HepG2 (cell line): ENCODE results near the gene TCF25. TPM values are rescaled to one million over a fixed set of nuclear protein-coding genes. Genes with fewer than 3 reads are reported as not detected.

ENCODE experiments used
- CEBPG ChIP-seq: IDR thresholded peaks from 2 replicates; pipeline ENCODE4 v1.6.1; 2016
- FOXA1 ChIP-seq, 2 experiments: fragments of 450-650 bp in 1 of 2; sonication (generic) in 1 of 2; formaldehyde crosslinking in 1 of 2; IDR thresholded peaks; 2 replicates each; pipeline versions ENCODE4 v1.4.0 to v1.6.1; 2016 to 2020; ENCODE audit warnings: missing genetic modification reagents in 1 of 2
- GTF3A ChIP-seq: sonication (generic); formaldehyde crosslinking; conservative IDR thresholded peaks from 2 replicates; pipeline ENCODE4 v1.4.0; 2020; ENCODE audit warnings: mild to moderate bottlenecking, missing genetic modification reagents
- HOMEZ ChIP-seq: IDR thresholded peaks from 2 replicates; pipeline ENCODE4 v1.6.1; 2016; ENCODE audit warnings: low read depth
- HOXA9 ChIP-seq: sonication (generic); formaldehyde crosslinking; IDR thresholded peaks from 2 replicates; pipeline ENCODE4 v1.8.1; 2022; ENCODE audit warnings: missing genetic modification reagents, mild to moderate bottlenecking, moderate library complexity, borderline replicate concordance
- MAFK ChIP-seq, 2 experiments: IDR thresholded peaks in 1 of 2; conservative IDR thresholded peaks in 1 of 2; 2 replicates each; pipeline ENCODE4 v1.6.1; 2011; ENCODE audit warnings: improper control_type of control experiment in 2 of 2, low read length in 2 of 2
- MTA3 ChIP-seq: sonication (generic); formaldehyde crosslinking; IDR thresholded peaks from 2 replicates; pipeline ENCODE4 v1.4.0; 2020; ENCODE audit warnings: missing genetic modification reagents
- MTERF4 ChIP-seq: sonication (generic); formaldehyde crosslinking; IDR thresholded peaks from 2 replicates; pipeline ENCODE4 v1.8.0; 2023; ENCODE audit warnings: mild to moderate bottlenecking, missing genetic modification reagents
- NFIB ChIP-seq: sonication (generic); formaldehyde crosslinking; IDR thresholded peaks from 2 replicates; pipeline ENCODE4 v1.9.0; 2021; ENCODE audit warnings: missing genetic modification reagents, mild to moderate bottlenecking, borderline replicate concordance
- NR2F2 ChIP-seq: IDR thresholded peaks from 2 replicates; pipeline ENCODE4 v1.6.1; 2012; ENCODE audit warnings: low read depth, inconsistent platforms, borderline replicate concordance
- SKIL ChIP-seq: sonication (generic); formaldehyde crosslinking; IDR thresholded peaks from 2 replicates; pipeline ENCODE4 v1.8.0; 2022; ENCODE audit warnings: missing genetic modification reagents, mild to moderate bottlenecking, moderate library complexity, borderline replicate concordance
- TBX2 ChIP-seq: sonication (generic); formaldehyde crosslinking; IDR thresholded peaks from 2 replicates; pipeline ENCODE4 v1.5.0; 2020; ENCODE audit warnings: missing genetic modification reagents, mild to moderate bottlenecking, borderline replicate concordance
- ZNF431 ChIP-seq: sonication (generic); formaldehyde crosslinking; IDR thresholded peaks from 2 replicates; pipeline ENCODE4 v1.9.0; 2022; ENCODE audit warnings: missing genetic modification reagents, low read depth, mild to moderate bottlenecking, borderline replicate concordance
- ZNF569 ChIP-seq: sonication (generic); formaldehyde crosslinking; IDR thresholded peaks from 2 replicates; pipeline ENCODE4 v1.5.0; 2020; ENCODE audit warnings: mild to moderate bottlenecking, missing genetic modification reagents, moderate library complexity, borderline replicate concordance
- ZNF577 ChIP-seq: sonication (generic); formaldehyde crosslinking; IDR thresholded peaks from 2 replicates; pipeline ENCODE4 v1.4.0; 2020; ENCODE audit warnings: mild to moderate bottlenecking, low read depth, missing genetic modification reagents, borderline replicate concordance
- ZNF660 ChIP-seq: sonication (generic); formaldehyde crosslinking; IDR thresholded peaks from 2 replicates; pipeline ENCODE4 v1.5.1; 2020; ENCODE audit warnings: mild to moderate bottlenecking, low read depth, missing genetic modification reagents, borderline replicate concordance
- ZNF740 ChIP-seq: sonication (generic); formaldehyde crosslinking; IDR thresholded peaks from 2 replicates; pipeline ENCODE4 v1.4.0; 2020; ENCODE audit warnings: missing genetic modification reagents
- ZNF747 ChIP-seq: sonication (generic); formaldehyde crosslinking; IDR thresholded peaks from 2 replicates; pipeline ENCODE4 v1.8.1; 2023; ENCODE audit warnings: missing genetic modification reagents, mild to moderate bottlenecking, borderline replicate concordance
- ZNF775 ChIP-seq: sonication (generic); formaldehyde crosslinking; IDR thresholded peaks from 2 replicates; pipeline ENCODE4 v1.4.0; 2020; ENCODE audit warnings: missing genetic modification reagents, mild to moderate bottlenecking, moderate library complexity, borderline replicate concordance
- ZSCAN5A ChIP-seq: sonication (generic); formaldehyde crosslinking; IDR thresholded peaks from 2 replicates; pipeline ENCODE4 v1.8.0; 2022; ENCODE audit warnings: mild to moderate bottlenecking, missing genetic modification reagents, borderline replicate concordance
- polyA plus RNA-seq, 8 experiments: library from polyadenylated mRNA; depleted of rRNA in 3 of 8; stranded (reverse) in 7 of 8; unstranded in 1 of 8; fragments of >200 nt; fragmentation: Illumina TruSeq in 4 of 8; extraction: Trizol in 4 of 8; gene quantifications; 2 replicates each; pipeline versions ENCODE4 v1.2.1 to v1.2.3, GENCODE V29; 2011 to 2016; ENCODE audit warnings: low read depth in 4 of 8, missing spikeins in 1 of 8, mixed read lengths in 1 of 8; ENCODE audit not compliant: insufficient read depth in 1 of 8
- total RNA-seq, 5 experiments: library from RNA; depleted of rRNA; stranded (reverse); fragments of >200 nt; fragmentation: Illumina TruSeq; extraction: Trizol; gene quantifications; 2 replicates each; pipeline ENCODE4 v1.2.3, GENCODE V29; 2016; ENCODE audit warnings: low read depth in 1 of 5

Gene TCF25
- total and polyA plus RNA-seq, 2 of the 13 experiments (the other 11 are each of a cell fraction or from before 2014, with no cell fraction given), result 138 to 206 TPM

- TF ChIP-seq ZNF747 (CRISPR knock-in tag) (peak; percentile 86; the same call in 1 of the 2 replicates), ZNF775 (0 out of 2 replicates have a peak, but pooled peaks have one; percentile 13), GTF3A (CRISPR knock-in tag) (peak; percentile 50; the same call in 1 of the 2 replicates), FOXA1 (IDR thresholded peaks at IDR 0.05) (no peak), FOXA1 (CRISPR knock-in tag; IDR thresholded peaks at IDR 0.05) (peak; percentile 19; the same call in 1 of the 2 replicates), ZNF569 (CRISPR knock-in tag) (no peak), ZNF740 (peak; percentile 64; the same call in 1 of the 2 replicates), SKIL (CRISPR knock-in tag) (peak; percentile 73; the same call in 1 of the 2 replicates), HOXA9 (CRISPR knock-in tag) (no peak), HOMEZ (CRISPR knock-in tag) (peak; percentile 20; the same call in 1 of the 2 replicates), NFIB (CRISPR knock-in tag) (no peak), ZNF431 (peak; percentile 92), ZNF577 (no peak), CEBPG (CRISPR knock-in tag) (peak; percentile 7; the same call in 1 of the 2 replicates), TBX2 (peak; percentile 91), MTERF4 (no peak), MTA3 (CRISPR knock-in tag) (no peak), MAFK (conservative IDR thresholded peaks at IDR 0.05 in 1 of 2, IDR thresholded peaks at IDR 0.05 in 1 of 2; ENCODE audit: low read length in 2 of 2) (no peak), NR2F2 (no peak), ZNF660 (CRISPR knock-in tag) (0 out of 2 replicates have a peak, but pooled peaks have one; percentile 83), ZSCAN5A (no peak; the same call in 1 of the 2 replicates)
Measured at GRCh38 chr16:89915303-89916232, 42.2 kb downstream of the TCF25 start (continued).
